Endometrium (tissue), 2 donors: Measurements from ENCODE around the gene FAM25G.
"Not testable (repeated sequence)": the region's sequence is repeated elsewhere in the genome, so short reads cannot be mapped to it uniquely, and the experiment has no call there.

Experiments
- FAIRE-seq: peaks from 2 replicates; lab custom pipeline; 2012; peaks lifted over from hg19 to GRCh38; lab: Jason Lieb, UNC
- donor health status: control.
- donor health status: control.

FAM25G gene

GRCh38 chr10:47491600-47491999 lies at the start of gene FAM25G:
TSS of gene FAM25G (minus strand) at chr10:47491700. CDS start at chr10:47491674, 26 bp downstream.
- FAIRE-seq, result not testable (repeated sequence)

GRCh38 chr10:47536430-47536829 lies 44.9 kb upstream of the FAM25G start:
- not testable (repeated sequence) for FAIRE-seq

- not testable (repeated sequence) for FAIRE-seq
Observed at GRCh38 chr10:47523475-47523874, 32.0 kb upstream of the FAM25G start, which contains the start of gene AGAP9. TSS of gene AGAP9 (minus strand) at chr10:47523638. CDS start at chr10:47523526, 112 bp downstream.

- FAIRE-seq, result not testable (repeated sequence)
Observed at GRCh38 chr10:47502313-47502712, 10.8 kb upstream of the FAM25G start.

- FAIRE-seq, result not testable (repeated sequence)
Observed at GRCh38 chr10:47494226-47494625, 2.7 kb upstream of the FAM25G start.

GRCh38 chr10:47489630-47490029 lies 1.9 kb downstream of the FAM25G start:
- FAIRE-seq, result not testable (repeated sequence)

GRCh38 chr10:47485943-47486342 lies 5.6 kb downstream of the FAM25G start:
- not testable (repeated sequence) for FAIRE-seq

GRCh38 chr10:47484786-47485185 lies 6.7 kb downstream of the FAM25G start:
- not testable (repeated sequence) for FAIRE-seq

GRCh38 chr10:47483923-47484322 lies 7.6 kb downstream of the FAM25G start, which contains the start of gene ANXA8:
TSS of gene ANXA8 (minus strand) at chr10:47484115. CDS start at chr10:47483933, 182 bp downstream.
- FAIRE-seq, result not testable (repeated sequence)

GRCh38 chr10:47482367-47482766 lies 9.1 kb downstream of the FAM25G start:
- not testable (repeated sequence) for FAIRE-seq

- FAIRE-seq, result not testable (repeated sequence)
Observed at GRCh38 chr10:47481768-47482181, 9.7 kb downstream of the FAM25G start.

- FAIRE-seq, result not testable (repeated sequence)
Observed at GRCh38 chr10:47481182-47481766, 10.2 kb downstream of the FAM25G start.

GRCh38 chr10:47480133-47480532 lies 11.4 kb downstream of the FAM25G start:
- not testable (repeated sequence) for FAIRE-seq

GRCh38 chr10:47478114-47478513 lies 13.4 kb downstream of the FAM25G start:
- not testable (repeated sequence) for FAIRE-seq

GRCh38 chr10:47477078-47477477 lies 14.4 kb downstream of the FAM25G start:
- FAIRE-seq, result not testable (repeated sequence)

GRCh38 chr10:47475101-47475500 lies 16.4 kb downstream of the FAM25G start:
- FAIRE-seq, result not testable (repeated sequence)

GRCh38 chr10:47473516-47473915 lies 18.0 kb downstream of the FAM25G start:
- FAIRE-seq, result not testable (repeated sequence)

- not testable (repeated sequence) for FAIRE-seq
Observed at GRCh38 chr10:47472647-47473046, 18.9 kb downstream of the FAM25G start.

- not testable (repeated sequence) for FAIRE-seq
Observed at GRCh38 chr10:47472072-47472471, 19.4 kb downstream of the FAM25G start.

- not testable (repeated sequence) for FAIRE-seq
Observed at GRCh38 chr10:47468731-47469528, 22.6 kb downstream of the FAM25G start.

- FAIRE-seq, result not testable (repeated sequence)
Observed at GRCh38 chr10:47467957-47468356, 23.5 kb downstream of the FAM25G start.

- FAIRE-seq, result not testable (repeated sequence)
Observed at GRCh38 chr10:47467458-47467857, 24.0 kb downstream of the FAM25G start.
